Right cardiac atrium (tissue), 5 donors: ENCODE data around the gene TSC1. TPM values are rescaled to one million over a fixed set of nuclear protein-coding genes. Genes with fewer than 3 reads are reported as not detected.
A peak's percentile ranks its signal among the peaks of the same experiment; 100 is the strongest.

Experiments used
- ATAC-seq, 2 donors: fragments of 200-7000 bp; cut with Tn5 transposase; one replicate each; pipeline versions ENCODE4 v1.8.0 to v1.9.1; 2020; ENCODE audit warnings: moderate library complexity in 2 of 2, mild to moderate bottlenecking in 1 of 2
- DNase-seq, 3 donors: peaks; one replicate each; pipeline ENCODE4 v3.0.0-alpha.2; 2020
- H3K27ac ChIP-seq: one replicate; pipeline ENCODE4 v1.5.1; 2013; ENCODE audit warnings: mild to moderate bottlenecking, low read length, control low read depth, moderate library complexity
- H3K27me3 ChIP-seq: one replicate; pipeline ENCODE4 v1.6.1; 2013; ENCODE audit not compliant: control insufficient read depth, insufficient read depth
- H3K4me1 ChIP-seq: one replicate; pipeline ENCODE4 v1.6.1; 2013; ENCODE audit warnings: low read length; ENCODE audit not compliant: control insufficient read depth, insufficient read depth
- H3K4me3 ChIP-seq: one replicate; pipeline ENCODE4 v1.5.1; 2013; ENCODE audit warnings: low read length, control low read depth
- H3K9me3 ChIP-seq: one replicate; pipeline ENCODE4 v1.6.1; 2013; ENCODE audit warnings: low read length; ENCODE audit not compliant: control insufficient read depth
- WGBS: extraction: QIAGEN DNeasy Blood & Tissue Kit; methylation state at CpG from one replicate; pipeline ENCODE4 v1.1.7; 2013; 5-methylcytosine and 5-hydroxymethylcytosine counted together
- intact Hi-C, 4 donors: fragments of 100-400 bp; cut with DNase I; formaldehyde crosslinking; loops; one replicate each; pipeline versions ENCODE4 v1.11.0 to v1.14.0; 2022 to 2023
- polyA plus RNA-seq: library from polyadenylated mRNA; stranded (reverse); fragments of 200-250 nt; gene quantifications from one replicate; pipeline ENCODE4 v1.2.3, GENCODE V29; 2013
- total RNA-seq, 4 donors: library from RNA; stranded (reverse); fragmentation: NEBNext Ultra II Directional; extraction: Animal tissue kit (Norgen Biotek cat#: 25700); gene quantifications; one replicate each; pipeline ENCODE4 v1.2.1, GENCODE V29; 2021
- donor health status: healthy with polysubstance abuse.
- donor health status: DM: no; HTN: yes; CAD: no.
- donor health status: DM: no; HTN: no; CAD: no.
- donor health status: DM: no; HTN: yes; CAD: no; lungs with severe emphysema.
- donor health status: DM: yes; HTN: yes; CAD: no.

The TSC1 gene
- total and polyA plus RNA-seq, 5 donors: 15.7 to 43.1 (median 36.5) TPM

DNA sequence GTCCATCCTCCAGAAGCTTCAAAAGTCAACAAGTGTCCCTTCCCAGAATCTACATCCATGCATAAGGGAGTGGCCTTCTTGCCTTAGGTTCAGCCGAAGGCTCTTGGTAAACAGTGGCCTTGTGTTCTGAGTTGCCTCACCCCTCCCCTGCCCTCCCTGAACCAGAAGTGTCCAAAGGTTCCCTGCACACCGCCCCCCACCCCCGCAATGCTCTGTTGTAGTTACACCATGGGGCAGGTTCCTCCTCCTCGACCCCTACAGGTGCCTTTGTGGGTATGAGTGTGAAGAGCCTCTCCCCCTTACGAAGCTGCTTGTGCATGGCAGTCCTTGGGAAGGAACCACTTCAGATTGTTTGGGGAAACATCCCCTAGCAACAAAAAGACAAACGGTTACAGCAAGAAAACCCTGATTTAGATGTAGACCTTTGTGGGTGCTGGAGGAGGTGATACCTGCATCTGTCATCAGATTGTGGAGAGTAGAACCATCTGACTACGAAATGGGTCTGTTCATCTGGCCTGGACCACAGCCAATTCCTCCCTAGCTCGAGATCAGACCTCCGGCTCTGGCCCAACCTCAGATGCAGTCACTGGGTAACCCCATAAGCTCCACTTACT, 58.6 kb downstream of the TSC1 start:
- no peaks in the 10 kb centered on the region for H3K27me3 ChIP-seq
- no peak overlapping the region for H3K27ac ChIP-seq
- DNase-seq (no peak), ATAC-seq (no peak)
- H3K4me1 ChIP-seq: no peaks in the 10 kb centered on the region
- 55% methylated on average over 9 of the region's 9 CpGs for WGBS
- intact Hi-C loops: no loop called here
- no peak overlapping the region for H3K4me3 ChIP-seq
- no peaks in the 10 kb centered on the region for H3K9me3 ChIP-seq

GRCh38 chr9:132883349-132884294, 60.8 kb downstream of the TSC1 start:
- Histone ChIP-seq H3K4me3 (no peak overlapping the region), H3K9me3 (no peaks in the 10 kb centered on the region), H3K4me1 (no peaks in the 10 kb centered on the region), H3K27me3 (no peaks in the 10 kb centered on the region), H3K27ac (no peak overlapping the region)
- intact Hi-C loops: no loop called here
- WGBS: 88% methylated on average over 27 of the region's 27 CpGs
- DNase-seq: no peak
- ATAC-seq: no peak

DNA sequence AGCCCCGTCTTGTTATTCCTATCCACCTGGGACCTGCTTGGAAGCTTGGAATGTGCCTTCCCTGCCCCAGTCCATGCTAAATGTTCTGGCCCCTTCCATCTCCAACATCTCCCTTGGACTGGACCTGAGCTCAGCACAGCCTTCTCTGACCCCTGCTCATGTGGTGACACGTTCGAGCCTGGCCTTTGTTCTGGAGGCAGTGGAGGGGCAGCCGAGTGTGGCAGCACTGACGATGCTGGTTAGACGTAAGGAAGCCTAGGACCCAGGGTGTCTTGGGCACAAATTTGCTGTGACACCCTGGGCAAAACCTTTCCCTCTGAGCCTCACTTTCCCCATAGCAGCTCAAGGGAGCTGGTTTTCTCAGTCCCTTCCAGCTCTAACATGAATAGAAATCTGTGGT, 61.8 kb downstream of the TSC1 start:
- no peak overlapping the region for H3K4me3 ChIP-seq
- H3K27me3 ChIP-seq: no peaks in the 10 kb centered on the region
- WGBS: 76% methylated on average over 6 of the region's 6 CpGs
- no peaks in the 10 kb centered on the region for H3K4me1 ChIP-seq
- intact Hi-C loops: no loop called here
- DNase-seq: no peak
- no peaks in the 10 kb centered on the region for H3K9me3 ChIP-seq
- no peak overlapping the region for H3K27ac ChIP-seq
- ATAC-seq: no peak

DNA sequence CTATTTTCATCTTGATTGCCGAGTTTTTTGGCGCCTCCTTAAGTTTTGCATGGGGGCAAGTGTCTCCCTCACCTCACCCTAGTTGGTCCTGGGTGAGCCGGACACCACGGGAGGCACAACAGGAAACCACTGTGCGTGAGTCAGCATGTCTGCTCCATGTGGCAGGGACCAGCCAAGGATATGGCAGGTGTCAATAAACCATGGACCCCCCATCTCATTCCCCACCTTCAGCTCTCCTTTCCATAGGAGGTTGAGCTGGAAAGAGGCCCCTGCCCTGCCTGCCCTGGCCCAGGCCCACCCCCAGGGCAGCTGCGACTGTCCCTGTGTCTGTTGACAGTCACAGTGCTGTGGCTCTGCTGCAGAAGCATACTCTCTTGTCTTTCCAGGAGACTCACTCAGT, 62.6 kb downstream of the TSC1 start:
- H3K27me3 ChIP-seq: no peaks in the 10 kb centered on the region
- ATAC-seq (no peak), DNase-seq (no peak)
- no peaks in the 10 kb centered on the region for H3K9me3 ChIP-seq
- H3K4me3 ChIP-seq: no peak overlapping the region
- intact Hi-C loops: no loop called here
- no peaks in the 10 kb centered on the region for H3K4me1 ChIP-seq
- WGBS: 79% methylated on average over 6 of the region's 6 CpGs
- no peak overlapping the region for H3K27ac ChIP-seq

DNA sequence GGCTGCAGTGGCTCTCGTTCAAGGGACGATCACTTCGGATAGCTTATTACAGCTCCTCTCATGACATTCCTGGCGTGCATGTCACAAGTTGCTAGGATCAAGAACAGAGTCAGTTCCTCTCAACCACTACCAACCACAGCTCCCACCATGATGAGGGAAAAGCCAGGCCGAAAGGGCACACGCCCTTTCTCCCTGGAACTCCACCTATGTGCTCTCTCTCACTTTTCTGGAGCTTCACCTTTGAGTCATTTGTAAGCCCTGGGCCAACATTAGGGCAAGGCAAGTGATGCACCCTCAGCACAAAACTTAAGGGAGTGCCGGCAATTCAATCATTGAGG, 64.1 kb downstream of the TSC1 start:
- peak overlapping the region; percentile 62 for H3K27ac ChIP-seq
- no peak for ATAC-seq
- WGBS: 70% methylated on average over 7 of the region's 7 CpGs

GRCh38 chr9:132879457-132880323, 64.7 kb downstream of the TSC1 start:
- DNase-seq (no peak), ATAC-seq (no peak)
- H3K4me1 ChIP-seq: no peaks in the 10 kb centered on the region
- no peaks in the 10 kb centered on the region for H3K27me3 ChIP-seq
- peak overlapping the region; percentile 95 for H3K4me3 ChIP-seq
- intact Hi-C loops: no loop called here
- H3K27ac ChIP-seq: peak overlapping the region; percentile 85
- 82% methylated on average over 6 of the region's 6 CpGs for WGBS
- H3K9me3 ChIP-seq: no peaks in the 10 kb centered on the region

More for the DNA sequence above, 64.1 kb downstream of the TSC1 start:
- Histone ChIP-seq H3K4me3 (no peak overlapping the region), H3K27me3 (no peaks in the 10 kb centered on the region), H3K9me3 (no peaks in the 10 kb centered on the region), H3K4me1 (no peaks in the 10 kb centered on the region)
- intact Hi-C loops: no loop called here
- no peak for DNase-seq

DNA sequence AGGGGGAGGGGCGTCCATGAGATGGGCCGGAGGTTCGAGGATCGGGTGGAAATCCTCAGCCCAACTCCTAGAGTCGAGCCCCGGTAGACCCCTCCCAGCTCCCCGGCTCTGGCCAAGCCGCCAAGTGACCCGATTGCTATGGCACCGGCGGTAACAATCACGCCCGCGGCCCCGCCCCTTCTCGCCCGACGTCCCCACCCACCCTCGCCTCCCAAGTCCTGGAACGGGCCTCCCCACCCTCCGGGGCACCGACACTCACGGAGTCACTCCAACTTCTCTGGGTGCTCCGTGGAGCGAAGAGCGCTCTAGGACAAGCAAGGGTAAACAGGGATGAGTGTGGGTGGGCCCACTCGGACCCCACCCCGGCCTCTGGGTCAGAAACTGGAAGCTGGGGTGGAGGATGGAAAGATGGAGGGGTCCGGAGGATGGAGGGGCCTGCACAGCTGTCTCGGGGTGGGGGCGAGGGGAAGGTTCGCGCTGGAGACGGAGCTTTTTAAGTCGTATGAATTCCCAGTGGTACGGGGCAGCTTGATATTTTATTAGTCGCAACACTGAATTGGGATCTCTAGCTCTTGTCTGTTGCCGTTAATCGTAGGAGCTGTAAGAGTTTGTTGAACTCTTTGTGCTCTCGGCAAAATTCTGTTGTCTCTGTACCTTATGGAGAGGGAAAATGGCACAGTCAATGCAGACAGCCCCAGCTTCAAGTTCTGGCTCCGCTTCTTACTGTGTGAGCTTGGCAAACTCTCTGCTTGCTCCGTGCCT, 65.5 kb downstream of the TSC1 start, which contains the start of gene SPACA9:
Gene SPACA9, plus strand, starts transcription at position 204 of the 762 bp plus-strand sequence. CDS start 5,050 bp downstream, outside the sequence.
- 8% methylated on average over 42 of the region's 42 CpGs for WGBS
- H3K4me1 ChIP-seq: no peaks in the 10 kb centered on the region
- H3K27ac ChIP-seq: peak within 1 kb of the TSS; percentile 85
- ATAC-seq: peak; percentile 89 to 91
- DNase-seq: peak; percentile 83 to 92 (median 91)
- H3K9me3 ChIP-seq: no peaks in the 10 kb centered on the region
- peak within 1 kb of the TSS; percentile 95 for H3K4me3 ChIP-seq
- no peaks in the 10 kb centered on the region for H3K27me3 ChIP-seq
- intact Hi-C loops: no loop called here

GRCh38 chr9:132877824-132878694, 66.4 kb downstream of the TSC1 start, which contains the start of gene AK8:
Gene AK8 (minus strand): TSS chr9:132878284. CDS start chr9:132878255, 29 bp downstream.
- H3K4me1 ChIP-seq: no peaks in the 10 kb centered on the region
- ATAC-seq: peak; percentile 90 to 92
- peak within 1 kb of the TSS; percentile 95 for H3K4me3 ChIP-seq
- H3K27ac ChIP-seq: peak within 1 kb of the TSS; percentile 72
- DNase-seq: peak; percentile 78 to 92 (median 92)
- under 1% methylated on average over 89 of the region's 89 CpGs for WGBS
- H3K9me3 ChIP-seq: no peaks in the 10 kb centered on the region
- intact Hi-C loops: no loop called here
- no peaks in the 10 kb centered on the region for H3K27me3 ChIP-seq

- Histone ChIP-seq H3K27me3 (no peaks in the 10 kb centered on the region), H3K4me3 (peak overlapping the region; percentile 95), H3K9me3 (no peaks in the 10 kb centered on the region), H3K4me1 (no peaks in the 10 kb centered on the region), H3K27ac (no peak overlapping the region)
- WGBS: 43% methylated on average over 14 of the region's 14 CpGs
- DNase-seq (no peak), ATAC-seq (no peak)
- intact Hi-C loops: no loop called here
These were observed 67.0 kb downstream of the TSC1 start for GRCh38 chr9:132877458-132877823.
